ENCODE data around the gene STK35. TPM values are rescaled to one million over a fixed set of nuclear protein-coding genes. Genes with fewer than 3 reads are reported as not detected.

The STK35 gene
- total RNA-seq, 1 donor from 2014 or later, result 21.8 TPM

GRCh38 chr20:2176946-2177345 lies 75.3 kb downstream of the STK35 start:
- H3K27me3 Mint-ChIP-seq (ENCODE audit: insufficient read depth, low read depth), result peaks cover 9% of the 10 kb centered on the region
- no peaks in the 10 kb centered on the region for H4K20me1 ChIP-seq (ENCODE audit: low read depth)
- H3K4me1 Mint-ChIP-seq, result peaks cover 3% of the 10 kb centered on the region
- H3K4me3 Mint-ChIP-seq, result no peak overlapping the region
- H3K4me2 ChIP-seq, result no peak overlapping the region
- TF ChIP-seq EZH2 (IDR thresholded peaks at IDR 0.05), result no peak
- TF ChIP-seq EZH2phosphoT487 (IDR thresholded peaks at IDR 0.05), result no peak
- TF ChIP-seq CTCF (IDR thresholded peaks at IDR 0.05), result no peak
- no peaks in the 10 kb centered on the region for H3K36me3 Mint-ChIP-seq
- H3K9ac ChIP-seq, result no peak overlapping the region
- no peak overlapping the region for H2AFZ ChIP-seq (replicated peaks)
- H3K79me2 ChIP-seq (ENCODE audit: low read depth), result no peaks in the 10 kb centered on the region
- no peak overlapping the region for H3K27ac Mint-ChIP-seq
- H3K27ac ChIP-seq, result no peak overlapping the region
- H3K9me3 Mint-ChIP-seq, result no peaks in the 10 kb centered on the region
- no peak for DNase-seq (ENCODE audit: low spot score)
- no peaks in the 10 kb centered on the region for H3K4me1 ChIP-seq
- no peak overlapping the region for H3K4me3 ChIP-seq
- H3F3A ChIP-seq (ENCODE audit: low read depth), result no peaks in the 10 kb centered on the region
- no peaks in the 10 kb centered on the region for H3K36me3 ChIP-seq
- peaks cover 2% of the 10 kb centered on the region for H3K27me3 ChIP-seq
- H3K9me3 ChIP-seq (ENCODE audit: low read depth), result no peaks in the 10 kb centered on the region

GRCh38 chr20:2178318-2179232 lies 76.9 kb downstream of the STK35 start:
- no peaks in the 10 kb centered on the region for H3F3A ChIP-seq (ENCODE audit: low read depth)
- Mint-ChIP-seq H3K27me3 (ENCODE audit: insufficient read depth, low read depth) (peaks cover 9% of the 10 kb centered on the region), H3K4me3 (no peak overlapping the region), H3K4me1 (no peaks in the 10 kb centered on the region), H3K9me3 (no peaks in the 10 kb centered on the region), H3K36me3 (no peaks in the 10 kb centered on the region), H3K27ac (no peak overlapping the region)
- H3K4me2 ChIP-seq, result no peak overlapping the region
- H3K79me2 ChIP-seq (ENCODE audit: low read depth), result no peaks in the 10 kb centered on the region
- no peaks in the 10 kb centered on the region for H3K4me1 ChIP-seq
- no peaks in the 10 kb centered on the region for H3K36me3 ChIP-seq
- H3K9ac ChIP-seq, result no peak overlapping the region
- H3K27me3 ChIP-seq, result no peaks in the 10 kb centered on the region
- no peaks in the 10 kb centered on the region for H3K9me3 ChIP-seq (ENCODE audit: low read depth)
- no peak overlapping the region for H2AFZ ChIP-seq (replicated peaks)
- DNase-seq (ENCODE audit: low spot score), result no peak
- H3K4me3 ChIP-seq, result no peak overlapping the region
- H4K20me1 ChIP-seq (ENCODE audit: low read depth), result no peaks in the 10 kb centered on the region
- H3K27ac ChIP-seq, result no peak overlapping the region
- TF ChIP-seq EZH2 (IDR thresholded peaks at IDR 0.05), result no peak
- TF ChIP-seq CTCF (IDR thresholded peaks at IDR 0.05), result no peak
- TF ChIP-seq EZH2phosphoT487 (IDR thresholded peaks at IDR 0.05), result no peak

- Histone ChIP-seq H3K79me2 (ENCODE audit: low read depth) (no peaks in the 10 kb centered on the region), H4K20me1 (ENCODE audit: low read depth) (no peaks in the 10 kb centered on the region), H3K4me3 (no peak overlapping the region), H3K4me1 (no peaks in the 10 kb centered on the region), H3K36me3 (no peaks in the 10 kb centered on the region), H3K9ac (no peak overlapping the region), H3K27ac (no peak overlapping the region), H3K4me2 (no peak overlapping the region), H2AFZ (replicated peaks) (no peak overlapping the region), H3F3A (ENCODE audit: low read depth) (no peaks in the 10 kb centered on the region), H3K27me3 (no peaks in the 10 kb centered on the region), H3K9me3 (ENCODE audit: low read depth) (no peaks in the 10 kb centered on the region)
- Mint-ChIP-seq H3K4me1 (no peaks in the 10 kb centered on the region), H3K9me3 (no peaks in the 10 kb centered on the region), H3K27ac (no peak overlapping the region), H3K4me3 (no peak overlapping the region), H3K36me3 (no peaks in the 10 kb centered on the region), H3K27me3 (ENCODE audit: insufficient read depth, low read depth) (peaks cover 9% of the 10 kb centered on the region)
- DNase-seq (ENCODE audit: low spot score), result no peak
- TF ChIP-seq EZH2 (IDR thresholded peaks at IDR 0.05) (no peak), EZH2phosphoT487 (IDR thresholded peaks at IDR 0.05) (no peak), CTCF (IDR thresholded peaks at IDR 0.05) (no peak)
These were observed 77.6 kb downstream of the STK35 start for GRCh38 chr20:2179233-2179580.
